Neural cell (in vitro differentiated cells): ENCODE results near the gene PLD3. TPM values are rescaled to one million over a fixed set of nuclear protein-coding genes. Genes with fewer than 3 reads are reported as not detected.
A peak's percentile ranks its signal among the peaks of the same experiment; 100 is the strongest.
"Not testable (repeated sequence)": the region's sequence is repeated elsewhere in the genome, so short reads cannot be mapped to it uniquely, and the experiment has no call there.

Experiments used
- H2AFZ ChIP-seq: fragments of 200-600, 300-800 bp; sonication (generic), shearing (Covaris generic); 2 replicates; pipeline ENCODE4 v1.6.0; 2014; ENCODE audit warnings: low read depth, mild to moderate bottlenecking, antibody characterized with exemption, low read length, moderate library complexity
- H3F3A ChIP-seq: fragments of 200-600 bp; shearing (Covaris generic); 2 replicates; pipeline ENCODE4 v1.6.1; 2016; ENCODE audit warnings: mild to moderate bottlenecking, moderate library complexity, mixed read lengths, antibody characterized with exemption, low read length; ENCODE audit not compliant: insufficient read depth, poor library complexity, severe bottlenecking
- H3K27ac ChIP-seq: fragments of 200-600, 300-800 bp; sonication (generic), shearing (Covaris generic); 2 replicates; pipeline ENCODE4 v1.5.1; 2014; ENCODE audit warnings: mild to moderate bottlenecking, low read length, moderate library complexity
- H3K27me3 ChIP-seq: fragments of 300-800, 200-600 bp; sonication (generic), shearing (Covaris generic); 2 replicates; pipeline ENCODE4 v1.6.0; 2014; ENCODE audit warnings: mild to moderate bottlenecking, low read depth, low read length, moderate library complexity; ENCODE audit not compliant: insufficient read depth
- H3K36me3 ChIP-seq: fragments of 300-800, 200-600 bp; sonication (generic), shearing (Covaris generic); 2 replicates; pipeline ENCODE4 v1.5.1; 2014; ENCODE audit warnings: mild to moderate bottlenecking, antibody characterized with exemption, low read length, moderate library complexity; ENCODE audit not compliant: insufficient read depth
- H3K4me2 ChIP-seq: fragments of 300-800, 200-600 bp; sonication (generic), shearing (Covaris generic); 2 replicates; pipeline ENCODE4 v1.6.0; 2014; ENCODE audit warnings: mild to moderate bottlenecking, low read length
- H3K4me3 ChIP-seq: fragments of 300-800, 200-600 bp; sonication (generic), shearing (Covaris generic); 2 replicates; pipeline ENCODE4 v1.5.1; 2014; ENCODE audit warnings: mild to moderate bottlenecking, low read length, moderate library complexity
- H3K79me2 ChIP-seq: fragments of 200-600 bp; shearing (Covaris generic); replicated peaks from 2 replicates; pipeline ENCODE4 v1.6.0; 2014; ENCODE audit warnings: mild to moderate bottlenecking, low read length, moderate library complexity; ENCODE audit not compliant: insufficient read depth
- H3K9ac ChIP-seq: fragments of 300-800, 200-600 bp; sonication (generic), shearing (Covaris generic); 2 replicates; pipeline ENCODE4 v1.6.1; 2016; ENCODE audit warnings: mild to moderate bottlenecking, low read length, mixed read lengths
- H3K9me2 ChIP-seq: fragments of 200-600 bp; shearing (Covaris generic); 2 replicates; pipeline ENCODE4 v1.6.1; 2016; ENCODE audit warnings: mild to moderate bottlenecking, low read length, mixed read lengths; ENCODE audit not compliant: insufficient read depth
- H3K9me3 ChIP-seq: fragments of 200-600, 300-800 bp; sonication (generic), shearing (Covaris generic); 2 replicates; pipeline ENCODE4 v1.6.1; 2016; ENCODE audit warnings: mild to moderate bottlenecking, mixed run types, low read length, moderate library complexity, mixed read lengths
- H4K20me1 ChIP-seq: fragments of 200-600 bp; shearing (Covaris generic); 2 replicates; pipeline ENCODE4 v1.6.1; 2016; ENCODE audit warnings: mild to moderate bottlenecking, mixed run types; ENCODE audit not compliant: insufficient read depth
- EP300 ChIP-seq: fragments of 450-650 bp; conservative IDR thresholded peaks from 2 replicates; pipeline ENCODE4 v1.6.1; 2014; ENCODE audit warnings: antibody characterized with exemption, mild to moderate bottlenecking, moderate library complexity; ENCODE audit not compliant: poor library complexity, severe bottlenecking
- EZH2 ChIP-seq: fragments of 200-600, 300-800 bp; shearing (Covaris generic), sonication (generic); IDR thresholded peaks from 2 replicates; pipeline ENCODE4 v1.6.1; 2014; ENCODE audit warnings: antibody characterized with exemption, low read length, borderline replicate concordance, mild to moderate bottlenecking; ENCODE audit not compliant: insufficient read depth, poor library complexity, severe bottlenecking
- MXI1 ChIP-seq: fragments of 450-650 bp; conservative IDR thresholded peaks from 2 replicates; pipeline ENCODE4 v1.6.1; 2014; ENCODE audit warnings: antibody characterized with exemption, mild to moderate bottlenecking; ENCODE audit not compliant: poor library complexity, severe bottlenecking
- POLR2AphosphoS5 ChIP-seq: IDR thresholded peaks from 2 replicates; pipeline ENCODE4 v1.6.1; 2012
- RAD21 ChIP-seq: fragments of 450-650 bp; conservative IDR thresholded peaks from 2 replicates; pipeline ENCODE4 v1.6.1; 2014; ENCODE audit warnings: antibody characterized with exemption, mild to moderate bottlenecking, moderate library complexity
- SMC3 ChIP-seq: fragments of 450-650 bp; conservative IDR thresholded peaks from 2 replicates; pipeline ENCODE4 v1.6.1; 2014; ENCODE audit warnings: antibody characterized with exemption, mild to moderate bottlenecking, moderate library complexity; ENCODE audit not compliant: poor library complexity
- TAF1 ChIP-seq: IDR thresholded peaks from 2 replicates; pipeline ENCODE4 v1.6.1; 2012; ENCODE audit warnings: low read depth
- polyA plus RNA-seq: library from polyadenylated mRNA; depleted of rRNA; stranded (reverse); fragments of >200 nt; gene quantifications from 2 replicates; pipeline ENCODE4 v1.2.3, GENCODE V29; 2014
- TF ChIP-seq, protein P1 (sequence below): IDR thresholded peaks from 2 replicates; pipeline ENCODE4 v1.6.1; 2012; ENCODE audit warnings: borderline replicate concordance
- TF ChIP-seq, protein P2 (sequence below): fragments of 450-650 bp; IDR thresholded peaks from 2 replicates; pipeline ENCODE4 v1.5.1; 2014; ENCODE audit warnings: antibody characterized with exemption, mild to moderate bottlenecking, moderate library complexity; ENCODE audit not compliant: poor library complexity, severe bottlenecking

Gene PLD3
- polyA plus RNA-seq, 1 donor from 2014 or later: 426 TPM

DNA sequence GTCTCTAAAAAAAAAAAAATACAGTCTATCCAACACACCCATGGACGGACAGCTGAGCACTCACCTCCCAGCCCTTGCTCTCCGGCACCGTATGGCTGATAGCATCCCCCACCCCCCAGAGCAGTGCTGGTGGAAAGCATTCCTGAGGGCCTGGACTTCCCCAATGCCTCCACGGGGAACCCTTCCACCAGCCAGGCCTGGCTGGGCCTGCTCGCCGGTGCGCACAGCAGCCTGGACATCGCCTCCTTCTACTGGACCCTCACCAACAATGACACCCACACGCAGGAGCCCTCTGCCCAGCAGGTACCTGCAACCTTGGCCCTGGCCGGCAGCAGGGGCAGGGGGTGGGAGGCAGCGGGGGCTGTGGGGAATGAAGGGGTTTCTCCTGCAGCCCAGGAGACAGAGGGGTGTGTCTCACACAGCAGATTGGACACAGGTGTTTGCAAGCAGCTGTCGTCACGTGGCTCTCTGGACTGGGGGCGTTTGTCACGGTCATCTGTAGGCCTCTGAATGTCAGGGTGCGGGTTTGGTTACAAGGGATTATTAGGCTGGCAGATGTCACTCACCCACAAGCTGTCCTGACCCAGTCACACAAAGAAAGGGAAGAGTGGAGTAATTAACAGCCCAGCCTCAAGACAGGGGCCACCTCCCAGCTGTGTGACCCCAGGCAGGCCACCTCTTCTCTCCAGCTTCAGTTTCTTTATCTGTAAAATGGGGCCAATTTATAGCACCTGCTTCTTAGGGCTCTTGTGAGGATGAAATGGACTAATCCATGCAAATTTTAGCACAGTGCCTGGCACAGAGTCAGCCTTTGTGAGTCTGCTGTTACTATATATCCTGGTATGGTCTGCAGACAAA is 19.3 kb downstream of the PLD3 start:
- Histone ChIP-seq H3K36me3 (peaks cover 3% of the 10 kb centered on the region), H3K9ac (peak overlapping the region; percentile 93), H3K27ac (peak overlapping the region; percentile 92), H2AFZ (no peak overlapping the region), H3F3A (no peaks in the 10 kb centered on the region), H3K4me2 (no peak overlapping the region), H3K9me2 (no peaks in the 10 kb centered on the region), H3K9me3 (no peaks in the 10 kb centered on the region), H3K4me3 (peak overlapping the region; percentile 85), H3K79me2 (peaks cover 34% of the 10 kb centered on the region), H3K27me3 (no peaks in the 10 kb centered on the region), H4K20me1 (peaks cover 3% of the 10 kb centered on the region)
- TF ChIP-seq, protein P1, sequence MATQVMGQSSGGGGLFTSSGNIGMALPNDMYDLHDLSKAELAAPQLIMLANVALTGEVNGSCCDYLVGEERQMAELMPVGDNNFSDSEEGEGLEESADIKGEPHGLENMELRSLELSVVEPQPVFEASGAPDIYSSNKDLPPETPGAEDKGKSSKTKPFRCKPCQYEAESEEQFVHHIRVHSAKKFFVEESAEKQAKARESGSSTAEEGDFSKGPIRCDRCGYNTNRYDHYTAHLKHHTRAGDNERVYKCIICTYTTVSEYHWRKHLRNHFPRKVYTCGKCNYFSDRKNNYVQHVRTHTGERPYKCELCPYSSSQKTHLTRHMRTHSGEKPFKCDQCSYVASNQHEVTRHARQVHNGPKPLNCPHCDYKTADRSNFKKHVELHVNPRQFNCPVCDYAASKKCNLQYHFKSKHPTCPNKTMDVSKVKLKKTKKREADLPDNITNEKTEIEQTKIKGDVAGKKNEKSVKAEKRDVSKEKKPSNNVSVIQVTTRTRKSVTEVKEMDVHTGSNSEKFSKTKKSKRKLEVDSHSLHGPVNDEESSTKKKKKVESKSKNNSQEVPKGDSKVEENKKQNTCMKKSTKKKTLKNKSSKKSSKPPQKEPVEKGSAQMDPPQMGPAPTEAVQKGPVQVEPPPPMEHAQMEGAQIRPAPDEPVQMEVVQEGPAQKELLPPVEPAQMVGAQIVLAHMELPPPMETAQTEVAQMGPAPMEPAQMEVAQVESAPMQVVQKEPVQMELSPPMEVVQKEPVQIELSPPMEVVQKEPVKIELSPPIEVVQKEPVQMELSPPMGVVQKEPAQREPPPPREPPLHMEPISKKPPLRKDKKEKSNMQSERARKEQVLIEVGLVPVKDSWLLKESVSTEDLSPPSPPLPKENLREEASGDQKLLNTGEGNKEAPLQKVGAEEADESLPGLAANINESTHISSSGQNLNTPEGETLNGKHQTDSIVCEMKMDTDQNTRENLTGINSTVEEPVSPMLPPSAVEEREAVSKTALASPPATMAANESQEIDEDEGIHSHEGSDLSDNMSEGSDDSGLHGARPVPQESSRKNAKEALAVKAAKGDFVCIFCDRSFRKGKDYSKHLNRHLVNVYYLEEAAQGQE: no peak
- no peak for TF ChIP-seq RAD21
- no peak for TF ChIP-seq EP300
- TF ChIP-seq, protein P2, sequence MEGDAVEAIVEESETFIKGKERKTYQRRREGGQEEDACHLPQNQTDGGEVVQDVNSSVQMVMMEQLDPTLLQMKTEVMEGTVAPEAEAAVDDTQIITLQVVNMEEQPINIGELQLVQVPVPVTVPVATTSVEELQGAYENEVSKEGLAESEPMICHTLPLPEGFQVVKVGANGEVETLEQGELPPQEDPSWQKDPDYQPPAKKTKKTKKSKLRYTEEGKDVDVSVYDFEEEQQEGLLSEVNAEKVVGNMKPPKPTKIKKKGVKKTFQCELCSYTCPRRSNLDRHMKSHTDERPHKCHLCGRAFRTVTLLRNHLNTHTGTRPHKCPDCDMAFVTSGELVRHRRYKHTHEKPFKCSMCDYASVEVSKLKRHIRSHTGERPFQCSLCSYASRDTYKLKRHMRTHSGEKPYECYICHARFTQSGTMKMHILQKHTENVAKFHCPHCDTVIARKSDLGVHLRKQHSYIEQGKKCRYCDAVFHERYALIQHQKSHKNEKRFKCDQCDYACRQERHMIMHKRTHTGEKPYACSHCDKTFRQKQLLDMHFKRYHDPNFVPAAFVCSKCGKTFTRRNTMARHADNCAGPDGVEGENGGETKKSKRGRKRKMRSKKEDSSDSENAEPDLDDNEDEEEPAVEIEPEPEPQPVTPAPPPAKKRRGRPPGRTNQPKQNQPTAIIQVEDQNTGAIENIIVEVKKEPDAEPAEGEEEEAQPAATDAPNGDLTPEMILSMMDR: no peak
- no peak for TF ChIP-seq SMC3
- no peak for TF ChIP-seq TAF1
- TF ChIP-seq POLR2AphosphoS5: no peak

DNA sequence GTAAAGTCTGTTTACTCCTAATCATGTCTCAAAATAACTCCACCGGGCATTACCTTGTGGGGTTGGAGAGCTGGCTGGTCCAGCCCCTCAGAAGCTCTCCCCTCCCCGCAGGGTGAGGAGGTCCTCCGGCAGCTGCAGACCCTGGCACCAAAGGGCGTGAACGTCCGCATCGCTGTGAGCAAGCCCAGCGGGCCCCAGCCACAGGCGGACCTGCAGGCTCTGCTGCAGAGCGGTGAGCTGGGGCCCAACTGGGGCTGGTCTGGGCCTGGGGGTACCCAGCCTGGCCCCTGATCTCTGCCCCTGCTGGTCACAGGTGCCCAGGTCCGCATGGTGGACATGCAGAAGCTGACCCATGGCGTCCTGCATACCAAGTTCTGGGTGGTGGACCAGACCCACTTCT is 21.3 kb downstream of the PLD3 start:
- Histone ChIP-seq H3K79me2 (peaks cover 34% of the 10 kb centered on the region), H2AFZ (no peak overlapping the region), H3K9me3 (no peaks in the 10 kb centered on the region), H3K27ac (no peak overlapping the region), H3K9me2 (no peaks in the 10 kb centered on the region), H3K9ac (no peak overlapping the region), H3F3A (no peaks in the 10 kb centered on the region), H3K4me2 (no peak overlapping the region), H3K36me3 (peaks cover 11% of the 10 kb centered on the region), H3K4me3 (no peak overlapping the region), H3K27me3 (no peaks in the 10 kb centered on the region), H4K20me1 (peaks cover 3% of the 10 kb centered on the region)
- TF ChIP-seq SMC3 (no peak), MXI1 (no peak), TAF1 (no peak), POLR2AphosphoS5 (no peak), RAD21 (no peak), EZH2 (no peak), EP300 (no peak)
- TF ChIP-seq, protein P1: no peak
- TF ChIP-seq, protein P2: no peak

DNA sequence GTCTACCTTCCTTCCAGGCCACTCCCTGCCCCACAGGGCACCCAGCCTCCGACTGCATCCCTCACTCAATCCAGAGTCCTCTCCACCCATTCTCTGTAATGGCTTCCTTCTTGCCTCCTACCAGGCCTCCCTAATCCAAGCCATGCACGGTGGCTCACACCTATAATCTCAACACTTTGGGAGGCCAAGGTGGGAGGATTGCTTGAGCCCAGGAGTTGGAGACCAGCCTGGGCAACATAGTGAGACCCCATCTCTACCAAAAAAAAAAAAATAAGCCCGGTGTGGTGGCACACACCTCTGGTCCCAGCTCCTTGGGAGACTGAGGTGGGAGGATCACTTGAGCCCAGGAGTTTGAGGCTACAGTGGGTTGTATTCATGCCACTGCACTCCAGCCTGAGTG is 21.8 kb downstream of the PLD3 start:
- H3K27ac ChIP-seq, H3K9me3 ChIP-seq, H3K9me2 ChIP-seq, H3K4me3 ChIP-seq, H2AFZ ChIP-seq, H3K4me2 ChIP-seq, H4K20me1 ChIP-seq, H3K9ac ChIP-seq, H3K27me3 ChIP-seq, H3F3A ChIP-seq: not testable (repeated sequence)
- peaks cover 11% of the 10 kb centered on the region for H3K36me3 ChIP-seq
- H3K79me2 ChIP-seq: peaks cover 30% of the 10 kb centered on the region
